Measurements from ENCODE around the gene REN. TPM values are rescaled to one million over a fixed set of nuclear protein-coding genes. Genes with fewer than 3 reads are reported as not detected.
A peak's percentile ranks its signal among the peaks of the same experiment; 100 is the strongest.

Gene REN
- total and polyA plus RNA-seq, 9 donors = 0.31 TPM; not detected in 8

DNA sequence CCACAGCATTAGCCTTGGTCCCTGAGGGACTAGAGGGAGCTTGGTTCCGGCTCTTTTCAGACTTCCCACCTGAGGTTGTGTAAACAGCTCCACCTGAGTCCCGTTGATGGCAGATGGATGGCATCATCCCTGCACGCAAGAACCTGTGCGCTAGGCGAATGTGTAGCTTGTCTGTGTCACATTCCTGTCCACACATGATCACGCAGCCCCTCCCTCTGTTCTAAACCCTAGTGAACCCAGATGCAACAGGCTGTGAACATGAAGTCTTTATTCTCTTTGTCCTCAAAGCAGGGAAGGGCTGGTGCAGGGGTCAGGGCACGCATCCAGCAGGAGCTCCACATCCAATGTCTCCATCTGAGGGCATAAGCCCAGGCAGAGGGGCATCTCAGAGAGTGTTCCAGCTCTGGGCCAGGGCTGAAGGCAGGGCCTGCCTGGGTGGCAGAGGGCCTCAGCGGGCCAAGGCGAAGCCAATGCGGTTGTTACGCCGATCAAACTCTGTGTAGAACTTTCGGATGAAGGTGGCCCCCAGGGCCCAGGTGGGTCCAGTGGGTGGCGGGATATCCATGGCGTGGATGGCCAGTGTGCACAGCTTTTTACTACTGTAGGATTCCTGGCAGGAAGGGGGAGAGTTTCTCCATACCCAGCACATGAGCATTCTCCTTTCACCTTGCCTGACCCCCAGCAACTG is 11.4 kb downstream of the REN start:
- peaks cover 18% of the 10 kb centered on the region for H3K4me1 ChIP-seq (ENCODE audit: control insufficient read depth, insufficient read depth, low read length)
- no peak overlapping the region for H3K27ac ChIP-seq (ENCODE audit: low read length)
- DNase-seq = no peak
- peaks cover 14% of the 10 kb centered on the region for H3K27me3 ChIP-seq (ENCODE audit: control insufficient read depth, insufficient read depth, low read length)
- H3K9me3 ChIP-seq (replicated peaks; ENCODE audit: control insufficient read depth, low read depth, low read length) = no peaks in the 10 kb centered on the region
- 94% methylated on average over 12 of the region's 15 CpGs for WGBS (ENCODE audit: insufficient coverage)
- H3K36me3 ChIP-seq (ENCODE audit: control insufficient read depth, insufficient read depth, low read length) = no peaks in the 10 kb centered on the region
- no peak overlapping the region for H3K4me3 ChIP-seq (ENCODE audit: low read length)

GRCh38 chr1:204153667-204154066 is 12.5 kb downstream of the REN start:
- Histone ChIP-seq H3K27ac (ENCODE audit: low read length) (no peak overlapping the region), H3K36me3 (ENCODE audit: control insufficient read depth, insufficient read depth, low read length) (no peaks in the 10 kb centered on the region), H3K27me3 (ENCODE audit: control insufficient read depth, insufficient read depth, low read length) (peaks cover 14% of the 10 kb centered on the region), H3K4me3 (ENCODE audit: low read length) (no peak overlapping the region), H3K9me3 (replicated peaks; ENCODE audit: control insufficient read depth, low read depth, low read length) (no peaks in the 10 kb centered on the region), H3K4me1 (ENCODE audit: control insufficient read depth, insufficient read depth, low read length) (peaks cover 18% of the 10 kb centered on the region)
- DNase-seq = no peak
- WGBS (ENCODE audit: insufficient coverage) = 97% methylated on average over 4 of the region's 5 CpGs

- H3K27me3 ChIP-seq (ENCODE audit: control insufficient read depth, insufficient read depth, low read length) = peaks cover 14% of the 10 kb centered on the region
- 30% methylated on average over 17 of the region's 25 CpGs for WGBS (ENCODE audit: insufficient coverage)
Observed at GRCh38 chr1:204152310-204153044, 13.7 kb downstream of the REN start.

GRCh38 chr1:204151552-204152309 is 14.4 kb downstream of the REN start, which contains the start of gene ETNK2:
ETNK2 (minus strand) TSS chr1:204152044; CDS start chr1:204151852, 192 bp downstream.
- Histone ChIP-seq H3K9me3 (replicated peaks; ENCODE audit: control insufficient read depth, low read depth, low read length) (no peaks in the 10 kb centered on the region), H3K36me3 (ENCODE audit: control insufficient read depth, insufficient read depth, low read length) (no peaks in the 10 kb centered on the region), H3K4me1 (ENCODE audit: control insufficient read depth, insufficient read depth, low read length) (peaks cover 18% of the 10 kb centered on the region), H3K27ac (ENCODE audit: low read length) (peak within 1 kb of the TSS; percentile 51), H3K4me3 (ENCODE audit: low read length) (peak within 1 kb of the TSS; percentile 54), H3K27me3 (ENCODE audit: control insufficient read depth, insufficient read depth, low read length) (peaks cover 14% of the 10 kb centered on the region)
- DNase-seq = peak; percentile 80
- under 1% methylated on average over 76 of the region's 94 CpGs for WGBS (ENCODE audit: insufficient coverage)

More at GRCh38 chr1:204152310-204153044, 13.7 kb downstream of the REN start:
- no peaks in the 10 kb centered on the region for H3K36me3 ChIP-seq (ENCODE audit: control insufficient read depth, insufficient read depth, low read length)
- DNase-seq = no peak
- peaks cover 18% of the 10 kb centered on the region for H3K4me1 ChIP-seq (ENCODE audit: control insufficient read depth, insufficient read depth, low read length)
- no peaks in the 10 kb centered on the region for H3K9me3 ChIP-seq (replicated peaks; ENCODE audit: control insufficient read depth, low read depth, low read length)
- H3K4me3 ChIP-seq (ENCODE audit: low read length) = peak overlapping the region; percentile 50
- no peak overlapping the region for H3K27ac ChIP-seq (ENCODE audit: low read length)

- peaks cover 18% of the 10 kb centered on the region for H3K4me1 ChIP-seq (ENCODE audit: control insufficient read depth, insufficient read depth, low read length)
- peaks cover 14% of the 10 kb centered on the region for H3K27me3 ChIP-seq (ENCODE audit: control insufficient read depth, insufficient read depth, low read length)
- WGBS (ENCODE audit: insufficient coverage) = 10% methylated on average over 25 of the region's 33 CpGs
- H3K9me3 ChIP-seq (replicated peaks; ENCODE audit: control insufficient read depth, low read depth, low read length) = no peaks in the 10 kb centered on the region
- peak overlapping the region; percentile 51 for H3K27ac ChIP-seq (ENCODE audit: low read length)
- peak overlapping the region; percentile 54 for H3K4me3 ChIP-seq (ENCODE audit: low read length)
- H3K36me3 ChIP-seq (ENCODE audit: control insufficient read depth, insufficient read depth, low read length) = no peaks in the 10 kb centered on the region
- peak; percentile 50 for DNase-seq
Observed at GRCh38 chr1:204150702-204151551, 15.2 kb downstream of the REN start.

GRCh38 chr1:204149635-204150565 is 16.2 kb downstream of the REN start:
- Histone ChIP-seq H3K9me3 (replicated peaks; ENCODE audit: control insufficient read depth, low read depth, low read length) (no peaks in the 10 kb centered on the region), H3K27ac (ENCODE audit: low read length) (no peak overlapping the region), H3K36me3 (ENCODE audit: control insufficient read depth, insufficient read depth, low read length) (no peaks in the 10 kb centered on the region), H3K27me3 (ENCODE audit: control insufficient read depth, insufficient read depth, low read length) (peaks cover 14% of the 10 kb centered on the region), H3K4me1 (ENCODE audit: control insufficient read depth, insufficient read depth, low read length) (peaks cover 18% of the 10 kb centered on the region), H3K4me3 (ENCODE audit: low read length) (no peak overlapping the region)
- WGBS (ENCODE audit: insufficient coverage) = 57% methylated on average over 4 of the region's 16 CpGs
- DNase-seq = no peak

GRCh38 chr1:204149107-204149506 is 17.0 kb downstream of the REN start:
- Histone ChIP-seq H3K4me1 (ENCODE audit: control insufficient read depth, insufficient read depth, low read length) (peaks cover 18% of the 10 kb centered on the region), H3K36me3 (ENCODE audit: control insufficient read depth, insufficient read depth, low read length) (no peaks in the 10 kb centered on the region), H3K27ac (ENCODE audit: low read length) (no peak overlapping the region), H3K9me3 (replicated peaks; ENCODE audit: control insufficient read depth, low read depth, low read length) (no peaks in the 10 kb centered on the region), H3K4me3 (ENCODE audit: low read length) (no peak overlapping the region), H3K27me3 (ENCODE audit: control insufficient read depth, insufficient read depth, low read length) (peaks cover 10% of the 10 kb centered on the region)
- no peak for DNase-seq
- 73% methylated on average over 2 of the region's 2 CpGs for WGBS (ENCODE audit: insufficient coverage)

DNA sequence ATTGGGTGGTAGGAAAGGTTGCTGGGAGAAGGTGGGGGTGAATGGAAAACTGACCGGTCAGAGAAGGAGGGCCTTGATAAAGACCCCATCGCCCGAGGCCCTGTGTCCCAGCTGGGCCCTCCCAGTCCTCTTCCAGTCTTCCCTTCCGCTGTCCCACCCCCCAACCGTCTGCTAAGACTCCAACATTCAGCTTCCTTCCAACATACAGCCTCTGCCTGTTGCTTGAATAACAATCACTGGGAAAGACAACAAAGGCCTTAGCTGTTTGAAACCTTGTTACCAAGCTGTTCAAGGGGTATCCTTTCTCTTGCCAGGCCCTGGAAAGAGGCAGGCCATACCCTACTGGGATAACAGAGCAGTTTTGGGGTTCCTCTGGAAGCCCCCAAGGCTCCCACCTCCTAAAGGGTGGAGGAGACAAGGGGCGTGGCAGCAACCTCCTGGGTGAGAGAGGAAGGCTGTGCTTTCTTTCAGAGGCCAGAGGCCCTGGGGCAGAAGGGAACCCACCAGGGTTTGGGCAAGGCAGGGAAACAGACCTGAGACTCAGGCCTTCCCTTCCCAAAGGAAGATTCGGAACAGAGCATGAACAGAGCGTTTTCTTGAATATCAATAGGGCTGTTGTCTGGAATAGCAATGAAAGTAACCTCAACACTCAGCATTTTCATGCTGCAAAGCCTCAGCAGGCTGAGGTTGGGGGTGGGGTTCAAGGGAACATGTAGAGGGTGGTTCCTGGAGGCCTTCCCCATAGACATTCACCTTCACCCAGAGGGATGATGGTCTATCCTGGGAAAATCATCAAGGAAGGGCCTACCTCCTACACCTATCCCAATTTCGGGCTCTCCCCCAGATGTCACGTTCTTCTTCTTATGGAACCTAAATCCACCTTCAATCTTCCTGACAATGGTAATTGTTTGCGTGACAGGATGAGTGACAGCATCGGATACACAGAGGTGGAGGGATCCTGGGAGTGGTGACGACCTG is 18.4 kb downstream of the REN start:
- WGBS (ENCODE audit: insufficient coverage) = 71% methylated on average over 7 of the region's 13 CpGs
- peaks cover 18% of the 10 kb centered on the region for H3K4me1 ChIP-seq (ENCODE audit: control insufficient read depth, insufficient read depth, low read length)
- H3K36me3 ChIP-seq (ENCODE audit: control insufficient read depth, insufficient read depth, low read length) = no peaks in the 10 kb centered on the region
- H3K27ac ChIP-seq (ENCODE audit: low read length) = no peak overlapping the region
- DNase-seq = no peak
- peaks cover 8% of the 10 kb centered on the region for H3K27me3 ChIP-seq (ENCODE audit: control insufficient read depth, insufficient read depth, low read length)
- H3K4me3 ChIP-seq (ENCODE audit: low read length) = no peak overlapping the region
- no peaks in the 10 kb centered on the region for H3K9me3 ChIP-seq (replicated peaks; ENCODE audit: control insufficient read depth, low read depth, low read length)
